HG03469 (cell line): Measurements from ENCODE around the gene DQX1.

ENCODE experiments used
- ATAC-seq: cut with Tn5 transposase; IDR thresholded peaks from one replicate; pipeline ENCODE4 v1.9.1; 2021; ENCODE audit warnings: mild to moderate bottlenecking, moderate library complexity, moderate number of reproducible peaks; ENCODE audit not compliant: unreplicated experiment

The DQX1 gene

DNA sequence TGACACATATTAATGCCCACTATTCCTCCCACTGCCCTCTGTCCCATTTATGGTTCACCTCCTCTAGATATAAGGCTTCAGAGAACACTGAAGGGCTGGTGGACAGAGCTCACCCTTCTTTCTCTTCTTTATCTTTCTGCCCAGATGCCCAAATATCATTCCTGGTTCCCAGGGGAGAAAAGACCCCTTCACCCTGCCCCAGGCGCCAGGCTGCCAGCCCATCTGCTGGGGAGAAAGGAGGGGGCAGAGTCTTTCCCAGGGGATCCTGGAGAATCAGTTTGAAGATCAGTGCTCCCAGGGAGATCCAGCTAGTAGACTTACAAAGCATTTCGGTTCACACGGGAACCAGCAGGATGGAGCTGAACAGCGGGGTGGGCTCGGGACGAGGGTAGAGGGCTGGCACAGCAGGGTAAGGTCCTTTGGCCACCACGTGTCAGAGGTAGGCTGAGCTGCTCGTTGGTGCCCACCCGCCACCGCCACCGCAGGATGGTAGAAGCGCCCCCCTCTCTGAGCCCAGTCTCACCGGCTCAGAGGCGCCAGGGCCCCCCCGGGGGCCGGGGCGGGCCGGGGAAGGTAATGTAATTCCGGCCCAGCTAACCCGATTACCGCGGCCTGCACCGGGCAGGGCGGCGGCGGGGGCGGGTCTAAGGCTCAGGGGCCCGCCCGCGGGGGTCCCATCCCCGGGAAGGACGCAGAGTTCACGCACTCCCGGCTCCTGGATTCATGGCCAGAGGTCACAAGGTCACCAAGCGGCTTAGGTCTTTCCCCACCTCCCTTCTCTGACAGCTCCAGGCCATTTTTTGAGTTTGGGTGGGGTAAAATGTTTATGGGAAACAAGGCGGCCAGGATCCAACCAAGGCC is 13.1 kb downstream of the DQX1 start:
- ATAC-seq, result no peak

DNA sequence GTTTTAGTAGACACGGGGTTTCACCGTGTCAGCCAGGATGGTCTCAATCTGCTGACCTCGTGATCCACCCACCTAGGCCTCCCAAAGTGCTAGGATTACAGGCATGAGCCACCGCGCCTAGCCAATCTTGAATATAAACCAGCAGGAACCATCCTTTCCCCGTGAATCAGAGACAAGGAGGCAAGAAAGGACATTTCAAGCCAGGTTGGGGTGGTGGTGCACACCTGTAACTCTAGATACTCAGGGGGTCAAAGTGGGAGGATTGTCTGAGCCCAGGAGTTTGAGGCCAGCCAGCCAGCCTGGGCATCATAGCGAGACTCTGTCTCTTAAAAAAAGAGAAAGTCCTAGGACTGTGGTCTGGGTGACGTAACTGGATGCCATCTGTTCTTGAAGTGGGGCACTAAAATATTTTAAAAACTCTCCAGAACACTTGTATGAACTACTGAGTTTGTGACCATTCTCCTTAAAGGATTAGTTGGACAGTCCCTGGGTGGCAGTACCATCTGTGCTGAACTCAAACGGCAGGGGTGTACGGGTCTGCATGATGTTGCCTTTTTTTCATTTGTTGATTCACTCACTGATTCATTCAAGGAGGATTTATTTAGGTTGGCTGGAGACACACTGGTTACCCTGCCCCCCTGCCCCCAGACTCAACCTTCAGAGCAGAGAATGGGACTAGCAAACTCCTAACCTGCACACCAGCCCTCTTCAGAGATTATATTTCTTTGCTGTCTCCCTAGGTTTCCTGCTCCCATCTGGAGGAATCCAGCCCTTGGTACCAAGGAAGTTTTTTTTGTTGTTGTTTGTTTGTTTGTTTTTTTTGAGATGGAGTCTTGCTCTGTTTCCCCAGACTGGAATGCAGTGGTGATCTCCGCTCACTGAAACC is 14.7 kb downstream of the DQX1 start:
- ATAC-seq, result no peak

DNA sequence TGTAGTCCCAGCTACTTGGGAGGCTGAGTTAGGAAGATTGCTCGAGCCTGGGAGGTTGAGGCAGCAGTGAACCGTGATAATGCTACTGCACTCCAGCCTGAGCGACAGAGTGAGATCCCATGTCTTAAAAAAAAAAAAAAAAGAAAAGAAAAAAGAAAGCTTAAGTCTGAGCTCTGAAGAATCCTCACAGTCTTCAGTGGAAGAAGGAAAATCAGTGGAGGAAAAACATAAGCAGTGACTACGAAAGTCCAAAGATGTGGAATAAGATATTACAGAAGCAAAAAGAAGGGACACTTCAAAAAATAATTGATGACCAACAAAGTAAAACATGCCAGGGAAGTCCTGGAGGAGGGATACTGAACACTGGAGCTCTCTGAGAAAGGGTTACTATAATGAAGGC is 15.8 kb downstream of the DQX1 start:
- no peak for ATAC-seq

GRCh38 chr2:74507926-74508520 is 18.0 kb downstream of the DQX1 start:
- ATAC-seq, result no peak

GRCh38 chr2:74507145-74507925 is 18.7 kb downstream of the DQX1 start, which contains the start of gene PCGF1:
Gene PCGF1, minus strand, starts transcription at chr2:74507695. Its CDS starts 27 bp downstream, at chr2:74507668.
- peak; percentile 78 for ATAC-seq

- no peak for ATAC-seq
Measured at GRCh38 chr2:74505448-74506246, 20.4 kb downstream of the DQX1 start.

DNA sequence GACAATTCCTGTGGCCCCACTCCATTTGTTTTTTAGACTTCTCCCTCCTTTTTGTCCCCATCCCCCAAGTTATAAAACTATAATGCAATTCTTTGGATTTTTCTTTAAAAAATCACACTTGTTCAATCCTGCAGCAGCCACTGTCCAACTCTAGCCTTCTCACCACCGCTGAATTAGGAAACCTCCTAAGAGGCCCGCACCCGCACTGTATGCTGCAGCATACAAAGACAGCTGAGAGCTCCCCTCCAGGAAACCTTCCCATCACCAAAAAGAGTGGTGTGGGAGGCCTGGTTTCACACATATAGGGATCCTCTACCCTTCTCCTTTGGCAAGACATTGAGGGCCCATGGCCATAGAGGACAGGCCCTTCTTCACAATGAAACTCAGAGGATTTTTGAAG is 21.4 kb downstream of the DQX1 start:
- ATAC-seq, result no peak

DNA sequence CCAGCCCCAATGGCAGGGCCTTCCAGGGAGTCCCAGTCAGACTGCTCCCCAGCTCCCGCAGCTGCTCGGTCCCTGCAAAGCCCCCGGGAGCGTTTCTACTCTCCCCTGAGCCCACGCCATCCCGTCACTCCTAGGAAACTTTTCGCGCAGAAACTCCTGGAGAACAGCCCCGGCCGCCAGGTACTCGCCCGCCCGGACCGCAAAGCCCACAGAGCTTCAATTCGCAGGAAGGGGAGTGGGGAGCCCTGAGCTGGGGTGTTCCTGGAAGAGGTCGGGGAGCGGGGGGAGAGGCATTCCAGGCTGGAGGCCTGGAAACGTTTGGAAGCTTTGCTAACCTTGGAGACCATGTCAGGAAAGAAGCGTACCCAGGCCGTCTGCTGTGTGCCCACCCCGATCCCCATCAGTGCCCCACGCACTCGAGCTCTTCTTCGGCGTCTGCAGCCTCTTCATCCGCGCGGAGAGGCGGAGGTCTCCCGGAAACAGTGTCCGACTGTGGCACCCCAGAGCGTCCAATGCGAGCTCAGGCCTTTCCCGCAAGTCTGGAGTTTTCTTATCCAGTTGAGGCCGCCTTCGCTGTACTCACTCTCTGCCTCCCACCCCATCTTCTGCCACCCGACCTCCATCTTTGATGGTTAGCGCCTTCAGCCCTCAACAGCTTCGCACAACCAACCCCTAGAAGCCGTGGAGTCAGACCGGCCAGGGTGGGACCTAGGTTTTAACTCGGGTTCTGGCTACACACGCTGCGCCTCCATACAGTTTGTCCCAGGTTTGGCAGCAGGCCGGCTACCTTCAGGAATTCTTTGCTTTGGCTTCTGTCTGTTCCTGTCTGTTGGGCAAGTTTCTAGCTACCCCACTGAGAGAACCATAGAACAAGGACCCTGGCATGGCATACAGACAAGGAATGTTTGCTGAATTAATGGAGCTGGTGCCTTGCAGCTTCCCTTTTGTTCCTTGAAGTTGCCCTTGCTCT is 22.2 kb downstream of the DQX1 start:
- ATAC-seq, result no peak

- peak; percentile 34 for ATAC-seq
Measured at GRCh38 chr2:74502720-74503505, 23.1 kb downstream of the DQX1 start.

GRCh38 chr2:74502147-74502719 is 23.8 kb downstream of the DQX1 start:
- ATAC-seq, result no peak

GRCh38 chr2:74501335-74502071 is 24.5 kb downstream of the DQX1 start:
- ATAC-seq, result no peak

GRCh38 chr2:74500578-74500946 is 25.5 kb downstream of the DQX1 start:
- no peak for ATAC-seq

- ATAC-seq, result no peak
Measured at GRCh38 chr2:74499940-74500577, 26.0 kb downstream of the DQX1 start.

DNA sequence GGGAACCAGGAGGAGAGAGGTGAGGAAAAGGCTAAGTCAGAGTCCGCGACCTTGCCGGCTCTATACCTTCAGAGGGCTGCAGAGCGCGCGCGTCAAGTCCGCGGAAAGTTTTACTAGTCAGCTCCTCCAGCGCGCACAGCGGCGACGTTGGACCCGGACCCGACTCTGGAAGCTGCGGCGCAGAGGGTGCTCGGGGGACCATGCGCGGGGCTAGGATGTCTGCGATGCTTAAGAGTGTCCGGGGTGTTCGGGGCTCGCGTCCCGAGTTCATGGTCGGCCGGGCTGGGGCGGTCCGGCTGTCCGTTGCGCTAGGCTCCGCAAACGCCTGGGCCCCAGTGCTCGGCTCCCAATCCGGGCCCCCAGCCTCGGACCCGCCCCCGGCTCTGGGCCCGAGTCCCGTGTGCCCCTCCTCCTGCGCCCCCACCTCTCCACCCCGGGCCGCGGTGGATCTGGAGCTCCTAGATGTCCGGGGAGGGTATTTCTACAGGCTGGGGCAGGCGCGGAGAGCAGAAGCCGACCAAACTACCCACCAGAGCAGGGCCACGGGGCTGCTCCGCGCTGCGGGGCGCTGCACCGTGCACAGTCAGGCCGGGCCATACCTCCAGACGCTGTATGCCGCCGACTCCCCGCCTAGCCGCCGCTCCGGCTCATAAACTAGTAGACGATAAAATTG is 26.6 kb downstream of the DQX1 start, which contains the start of gene LBX2:
TSS of gene LBX2 (minus strand) at position 337 of the 673 bp plus-strand sequence. CDS start at position 271, 66 bp downstream.
- ATAC-seq, result no peak

DNA sequence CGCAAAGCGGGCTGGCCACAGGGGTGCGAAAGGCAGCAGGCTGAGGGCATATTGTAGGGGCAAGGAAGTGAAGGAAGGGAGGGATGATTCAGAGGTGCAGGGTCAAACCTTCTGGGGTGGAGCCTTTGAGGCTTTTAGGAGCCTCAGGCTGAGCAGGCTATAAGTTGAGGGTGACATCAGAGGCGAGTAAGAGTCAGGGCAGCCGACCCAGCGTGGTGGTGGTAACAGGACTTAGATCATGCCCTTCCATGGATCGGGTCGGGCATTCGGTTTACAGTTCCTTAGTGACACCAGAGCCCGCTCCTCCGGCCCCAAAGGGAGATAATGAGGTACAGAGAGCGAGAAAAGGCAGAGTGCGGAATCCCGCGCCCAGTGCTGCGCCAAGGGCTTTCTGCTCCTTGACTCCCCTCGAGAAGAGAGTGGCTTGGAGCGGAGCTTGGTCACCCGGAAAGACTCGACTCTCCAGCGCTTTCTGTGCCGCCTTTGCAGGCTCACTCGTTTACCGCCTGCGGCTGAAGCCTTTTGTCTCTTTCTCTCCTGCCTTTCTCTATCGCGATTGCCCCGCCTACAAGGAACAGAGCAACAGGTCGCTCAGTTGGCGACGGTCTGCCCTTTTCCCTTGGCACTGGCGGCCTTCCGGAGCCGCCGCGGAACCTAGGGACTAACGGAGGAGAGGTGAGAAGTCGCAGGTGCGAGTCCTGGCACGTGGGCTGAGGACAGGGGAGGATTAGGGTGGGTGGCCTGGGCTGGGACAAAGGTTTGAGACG is 27.3 kb downstream of the DQX1 start:
- no peak for ATAC-seq
